ENCODE results near the gene GADD45GIP1. TPM values are rescaled to one million over a fixed set of nuclear protein-coding genes. Genes with fewer than 3 reads are reported as not detected.

GADD45GIP1 gene
- total and polyA plus RNA-seq, 2 donors (not counting 1 experiment from before 2014, with no cell fraction given) = 12.6 to 17.5 TPM

- peaks cover 0 to 2% (median 0%) of the 10 kb centered on the region in 3 donors for H3K9me3 ChIP-seq (ENCODE audit: control extremely low read depth in 1 of 3, control insufficient read depth in 2 of 3, insufficient read depth in 1 of 3, low read length in 2 of 3)
- ChIA-PET CTCF (interaction anchor here (0.7 to 0.8 kb wide), 2 partner anchors 37 to 1226 kb away, joined by 3 to 5 read pairs; no protein-coding TSS in a partner anchor), POLR2A (interaction anchor here (0.6 kb wide), 1 partner anchor 11 kb away, joined by 5 read pairs; no protein-coding TSS in a partner anchor)
- H4K20me1 ChIP-seq (ENCODE audit: control insufficient read depth, insufficient read depth, low read length, poor library complexity, severe bottlenecking) = no peaks in the 10 kb centered on the region
- intact Hi-C loops (cut with micrococcal nuclease) = no loop called here
- H3K27ac Mint-ChIP-seq = no peak overlapping the region
- H3K4me3 ChIP-seq (ENCODE audit: control extremely low read depth in 1 of 5, extremely low read depth in 1 of 5, insufficient read depth in 1 of 5, low read depth in 2 of 5, low read length in 4 of 5) = no peak overlapping the region
- no peak overlapping the region for H3K4me3 Mint-ChIP-seq
- no peaks in the 10 kb centered on the region for H3K9me3 Mint-ChIP-seq (ENCODE audit: insufficient read depth)
- peaks cover 0 to under 1% (median 0%) of the 10 kb centered on the region in 4 experiments for H3K27me3 ChIP-seq (replicated peaks in 1 of 4; ENCODE audit: control extremely low read depth in 1 of 4, control insufficient read depth in 3 of 4, insufficient read depth in 4 of 4, low read length in 3 of 4)
- WGBS (ENCODE audit: insufficient coverage) = 92% methylated on average over 25 of the region's 29 CpGs
- no peaks in the 10 kb centered on the region for H3K4me1 ChIP-seq (ENCODE audit: control insufficient read depth in 2 of 2, insufficient read depth in 2 of 2, low read length in 2 of 2)
- no peak overlapping the region for H3K27ac ChIP-seq (ENCODE audit: low read length in 2 of 2)
- no peak for ATAC-seq (ENCODE audit: low read depth)
- peaks cover 25% of the 10 kb centered on the region for H3K27me3 Mint-ChIP-seq
- H3K79me2 ChIP-seq (ENCODE audit: control insufficient read depth, insufficient read depth, low read length) = no peaks in the 10 kb centered on the region
- H2AFZ ChIP-seq (ENCODE audit: insufficient read depth, low read depth, low read length, poor library complexity, severe bottlenecking) = no peak overlapping the region
- TF ChIP-seq CTCF (IDR thresholded peaks at IDR 0.05) (no peak), EZH2 (IDR thresholded peaks at IDR 0.05; ENCODE audit: borderline replicate concordance, insufficient read depth, low read depth, low read length, poor library complexity, severe bottlenecking) (no peak)
- H3K4me1 Mint-ChIP-seq = peaks cover 2% of the 10 kb centered on the region
- no peak overlapping the region for H3K9ac ChIP-seq (ENCODE audit: low read length)
- H3K36me3 ChIP-seq (replicated peaks in 1 of 2; ENCODE audit: control extremely low read depth in 1 of 2, control insufficient read depth in 1 of 2, extremely low read depth in 1 of 2, insufficient read depth in 2 of 2, low read length in 1 of 2) = no peaks in the 10 kb centered on the region
- no peak overlapping the region for H3K4me2 ChIP-seq (replicated peaks; ENCODE audit: low read depth, low read length, poor library complexity, severe bottlenecking)
- peak; percentile 3 for DNase-seq
These were observed 45.3 kb upstream of the GADD45GIP1 start for GRCh38 chr19:13002166-13002898.

GRCh38 chr19:13001502-13002165, 44.6 kb upstream of the GADD45GIP1 start:
- CTCF ChIA-PET = interaction anchor here (0.5 to 0.7 kb wide), 2 partner anchors 24 to 1227 kb away, joined by 3 to 5 read pairs; no protein-coding TSS in a partner anchor
- Histone ChIP-seq H3K27ac (ENCODE audit: low read length in 2 of 2) (no peak overlapping the region), H4K20me1 (ENCODE audit: control insufficient read depth, insufficient read depth, low read length, poor library complexity, severe bottlenecking) (no peaks in the 10 kb centered on the region), H3K27me3 (replicated peaks in 1 of 4; ENCODE audit: control extremely low read depth in 1 of 4, control insufficient read depth in 3 of 4, insufficient read depth in 4 of 4, low read length in 3 of 4) (peaks cover 0 to 8% (median 0%) of the 10 kb centered on the region in 4 experiments), H3K4me1 (ENCODE audit: control insufficient read depth in 2 of 2, insufficient read depth in 2 of 2, low read length in 2 of 2) (no peaks in the 10 kb centered on the region), H3K4me3 (ENCODE audit: control extremely low read depth in 1 of 5, extremely low read depth in 1 of 5, insufficient read depth in 1 of 5, low read depth in 2 of 5, low read length in 4 of 5) (no peak overlapping the region), H3K79me2 (ENCODE audit: control insufficient read depth, insufficient read depth, low read length) (no peaks in the 10 kb centered on the region), H3K4me2 (replicated peaks; ENCODE audit: low read depth, low read length, poor library complexity, severe bottlenecking) (no peak overlapping the region), H3K36me3 (replicated peaks in 1 of 2; ENCODE audit: control extremely low read depth in 1 of 2, control insufficient read depth in 1 of 2, extremely low read depth in 1 of 2, insufficient read depth in 2 of 2, low read length in 1 of 2) (no peaks in the 10 kb centered on the region), H2AFZ (ENCODE audit: insufficient read depth, low read depth, low read length, poor library complexity, severe bottlenecking) (no peak overlapping the region), H3K9ac (ENCODE audit: low read length) (no peak overlapping the region), H3K9me3 (ENCODE audit: control extremely low read depth in 1 of 3, control insufficient read depth in 2 of 3, insufficient read depth in 1 of 3, low read length in 2 of 3) (peaks cover 0 to 2% (median 0%) of the 10 kb centered on the region in 3 donors)
- TF ChIP-seq CTCF (IDR thresholded peaks at IDR 0.05) (no peak), EZH2 (IDR thresholded peaks at IDR 0.05; ENCODE audit: borderline replicate concordance, insufficient read depth, low read depth, low read length, poor library complexity, severe bottlenecking) (no peak)
- no peaks in the 10 kb centered on the region for H3K9me3 Mint-ChIP-seq (ENCODE audit: insufficient read depth)
- no peak for ATAC-seq (ENCODE audit: low read depth)
- no peak for DNase-seq
- whole genome bisulfite sequencing (ENCODE audit: insufficient coverage) = 95% methylated on average over 41 of the region's 41 CpGs
- H3K4me1 Mint-ChIP-seq = peaks cover 6% of the 10 kb centered on the region
- intact Hi-C loops (cut with micrococcal nuclease) = no loop called here
- H3K27ac Mint-ChIP-seq = no peak overlapping the region
- H3K27me3 Mint-ChIP-seq = peaks cover 30% of the 10 kb centered on the region
- POLR2A ChIA-PET = no interaction called here
- no peak overlapping the region for H3K4me3 Mint-ChIP-seq

Data from B cell (primary cell).